Spleen (tissue), 7 donors: ENCODE measurements around the gene RTTN.

Experiments
- POLR2A ChIP-seq, 3 donors: fragments of 450-650 bp; IDR thresholded peaks; one replicate each; pipeline ENCODE4 v1.5.1; 2017; ENCODE audit warnings: antibody characterized with exemption in 3 of 3, mild to moderate bottlenecking in 1 of 3
- POLR2AphosphoS5 ChIP-seq, 3 donors: sonication (generic); formaldehyde crosslinking; IDR thresholded peaks; one replicate each; pipeline ENCODE4 v1.5.1; 2017; ENCODE audit warnings: antibody characterized with exemption in 3 of 3
- TF ChIP-seq, protein P1 (sequence below), 11 experiments: fragments of 200-600 bp in 7 of 11; fragments of 450-650 bp in 4 of 11; sonication (generic) in 4 of 11; IDR thresholded peaks in 8 of 11; conservative IDR thresholded peaks in 3 of 11; 1 replicate in 7 of 11; 2 replicates in 4 of 11; pipeline versions ENCODE4 v1.4.0 to v1.8.0; 2016 to 2021; ENCODE audit warnings: antibody characterized with exemption in 11 of 11, inconsistent platforms in 4 of 11, mild to moderate bottlenecking in 1 of 11
- donor health status: DM: no; HTN: no; CAD: no; lungs with moderate emphysema.
- donor health status: DM: no; HTN: no; CAD: no.
- donor health status: DM: no; HTN: no; CAD: no.

- TF ChIP-seq POLR2A (IDR thresholded peaks at IDR 0.05): no peak
- TF ChIP-seq, protein P1, sequence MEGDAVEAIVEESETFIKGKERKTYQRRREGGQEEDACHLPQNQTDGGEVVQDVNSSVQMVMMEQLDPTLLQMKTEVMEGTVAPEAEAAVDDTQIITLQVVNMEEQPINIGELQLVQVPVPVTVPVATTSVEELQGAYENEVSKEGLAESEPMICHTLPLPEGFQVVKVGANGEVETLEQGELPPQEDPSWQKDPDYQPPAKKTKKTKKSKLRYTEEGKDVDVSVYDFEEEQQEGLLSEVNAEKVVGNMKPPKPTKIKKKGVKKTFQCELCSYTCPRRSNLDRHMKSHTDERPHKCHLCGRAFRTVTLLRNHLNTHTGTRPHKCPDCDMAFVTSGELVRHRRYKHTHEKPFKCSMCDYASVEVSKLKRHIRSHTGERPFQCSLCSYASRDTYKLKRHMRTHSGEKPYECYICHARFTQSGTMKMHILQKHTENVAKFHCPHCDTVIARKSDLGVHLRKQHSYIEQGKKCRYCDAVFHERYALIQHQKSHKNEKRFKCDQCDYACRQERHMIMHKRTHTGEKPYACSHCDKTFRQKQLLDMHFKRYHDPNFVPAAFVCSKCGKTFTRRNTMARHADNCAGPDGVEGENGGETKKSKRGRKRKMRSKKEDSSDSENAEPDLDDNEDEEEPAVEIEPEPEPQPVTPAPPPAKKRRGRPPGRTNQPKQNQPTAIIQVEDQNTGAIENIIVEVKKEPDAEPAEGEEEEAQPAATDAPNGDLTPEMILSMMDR (IDR thresholded peaks at IDR 0.05 in 8 of 11, conservative IDR thresholded peaks at IDR 0.05 in 3 of 11): no peak
- no peak for TF ChIP-seq POLR2AphosphoS5 (IDR thresholded peaks at IDR 0.05)
Measured at GRCh38 chr18:70132999-70133398, 72.5 kb downstream of the RTTN start.
